Vein endothelial cell (primary cell): ENCODE results near the gene SLC25A6. TPM values are rescaled to one million over a fixed set of nuclear protein-coding genes. Genes with fewer than 3 reads are reported as not detected.

Experiments used
- total RNA-seq: library from RNA; depleted of rRNA; stranded (reverse); fragments of >200 nt; gene quantifications from 2 replicates; pipeline ENCODE4 v1.2.3, GENCODE V29; 2012

SLC25A6 gene
- total RNA-seq: 381 and 408 TPM in 2 replicates

GRCh38 chrX:1391707-1392375 is at the start of gene SLC25A6:
SLC25A6 (minus strand) TSS chrX:1392113; CDS start chrX:1392009, 104 bp downstream.

GRCh38 chrX:1336331-1336943 is 55.5 kb downstream of the SLC25A6 start, which contains the start of gene IL3RA:
IL3RA (plus strand) TSS chrX:1336785; CDS start chrX:1341766, 4,981 bp downstream.

Other genes starting within 250 kb of the SLC25A6 start
- not detected in 2 replicates for gene CRLF2, start 179.5 kb downstream of the SLC25A6 start, total RNA-seq
- gene CSF2RA, start 123.3 kb downstream of the SLC25A6 start, total RNA-seq: not detected in 2 replicates
- 22.4 and 25.2 TPM in 2 replicates for gene IL3RA, start 55.3 kb downstream of the SLC25A6 start, total RNA-seq
- gene ASMTL, start 60.8 kb upstream of the SLC25A6 start, total RNA-seq: 23.6 and 33.6 TPM in 2 replicates
- under 0.01 TPM in 1 of 2 replicates, not detected in the other for gene P2RY8, start 145.1 kb upstream of the SLC25A6 start, total RNA-seq
- gene AKAP17A, start 199.5 kb upstream of the SLC25A6 start, total RNA-seq: 24.3 and 28.4 TPM in 2 replicates
- gene ASMT, start 222.9 kb upstream of the SLC25A6 start, total RNA-seq: not detected in 2 replicates